AG10803 (cell line): ENCODE measurements around the gene LHFPL3.

Experiments used
- DNase-seq: peaks from one replicate; pipeline ENCODE4 v3.0.0; 2010; ENCODE audit warnings: low read depth
- H3K4me3 ChIP-seq: 2 replicates; pipeline ENCODE4 v1.5.1; 2011; ENCODE audit warnings: mild to moderate bottlenecking, low read length, control low read depth
- TF ChIP-seq, protein P1 (sequence below): conservative IDR thresholded peaks from 2 replicates; pipeline ENCODE4 v1.5.1; 2011; ENCODE audit warnings: mild to moderate bottlenecking, low read length, control low read depth, inconsistent platforms

The LHFPL3 gene

DNA sequence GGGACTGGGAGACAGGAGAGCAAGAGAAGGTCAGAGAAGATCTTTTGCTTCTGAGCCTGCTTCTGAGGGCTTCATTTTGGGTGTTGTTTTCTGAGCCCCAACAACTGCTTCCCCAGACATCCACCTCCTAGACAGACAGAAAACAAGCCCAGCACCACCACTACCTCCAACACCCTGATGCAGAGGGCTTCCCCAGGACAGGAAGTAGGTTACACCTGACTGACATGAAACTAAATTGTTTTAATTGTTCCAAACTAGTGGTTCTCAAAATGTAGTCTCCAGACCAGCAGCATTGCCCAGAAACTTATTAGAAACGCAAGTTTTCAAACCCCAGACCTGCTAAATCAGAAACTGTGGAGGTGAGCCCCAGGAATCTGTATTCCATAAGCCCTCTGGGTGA is 522.0 kb downstream of the LHFPL3 start:
- DNase-seq, result no peak
- TF ChIP-seq, protein P1, sequence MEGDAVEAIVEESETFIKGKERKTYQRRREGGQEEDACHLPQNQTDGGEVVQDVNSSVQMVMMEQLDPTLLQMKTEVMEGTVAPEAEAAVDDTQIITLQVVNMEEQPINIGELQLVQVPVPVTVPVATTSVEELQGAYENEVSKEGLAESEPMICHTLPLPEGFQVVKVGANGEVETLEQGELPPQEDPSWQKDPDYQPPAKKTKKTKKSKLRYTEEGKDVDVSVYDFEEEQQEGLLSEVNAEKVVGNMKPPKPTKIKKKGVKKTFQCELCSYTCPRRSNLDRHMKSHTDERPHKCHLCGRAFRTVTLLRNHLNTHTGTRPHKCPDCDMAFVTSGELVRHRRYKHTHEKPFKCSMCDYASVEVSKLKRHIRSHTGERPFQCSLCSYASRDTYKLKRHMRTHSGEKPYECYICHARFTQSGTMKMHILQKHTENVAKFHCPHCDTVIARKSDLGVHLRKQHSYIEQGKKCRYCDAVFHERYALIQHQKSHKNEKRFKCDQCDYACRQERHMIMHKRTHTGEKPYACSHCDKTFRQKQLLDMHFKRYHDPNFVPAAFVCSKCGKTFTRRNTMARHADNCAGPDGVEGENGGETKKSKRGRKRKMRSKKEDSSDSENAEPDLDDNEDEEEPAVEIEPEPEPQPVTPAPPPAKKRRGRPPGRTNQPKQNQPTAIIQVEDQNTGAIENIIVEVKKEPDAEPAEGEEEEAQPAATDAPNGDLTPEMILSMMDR, result no peak
- H3K4me3 ChIP-seq, result no peak overlapping the region

- TF ChIP-seq, protein P1, result no peak
- no peak overlapping the region for H3K4me3 ChIP-seq
Measured at GRCh38 chr7:104851268-104851667, 522.9 kb downstream of the LHFPL3 start.

DNA sequence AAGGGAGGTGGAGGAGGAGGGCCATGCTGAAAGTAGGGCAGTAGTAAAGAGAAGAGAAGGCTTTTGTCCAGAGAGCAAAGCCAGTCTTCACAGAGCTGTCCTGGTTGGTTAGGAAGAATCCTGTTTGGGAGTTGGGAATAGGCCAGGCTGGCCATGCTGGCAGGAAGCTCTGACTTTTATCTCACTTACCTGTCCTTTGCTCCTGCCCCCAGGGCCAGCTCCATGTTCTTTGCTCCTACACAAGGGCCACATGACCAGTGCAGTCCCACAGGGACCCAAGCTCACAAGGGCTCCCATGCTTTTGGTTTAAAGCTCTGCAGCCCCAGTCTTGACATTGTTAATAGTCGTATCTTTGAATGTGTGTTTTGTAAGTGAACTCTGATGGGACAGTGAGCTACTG is 524.0 kb downstream of the LHFPL3 start:
- TF ChIP-seq, protein P1, result no peak
- no peak for DNase-seq
- H3K4me3 ChIP-seq, result no peak overlapping the region

More at GRCh38 chr7:104851268-104851667, 522.9 kb downstream of the LHFPL3 start:
- DNase-seq, result no peak

DNA sequence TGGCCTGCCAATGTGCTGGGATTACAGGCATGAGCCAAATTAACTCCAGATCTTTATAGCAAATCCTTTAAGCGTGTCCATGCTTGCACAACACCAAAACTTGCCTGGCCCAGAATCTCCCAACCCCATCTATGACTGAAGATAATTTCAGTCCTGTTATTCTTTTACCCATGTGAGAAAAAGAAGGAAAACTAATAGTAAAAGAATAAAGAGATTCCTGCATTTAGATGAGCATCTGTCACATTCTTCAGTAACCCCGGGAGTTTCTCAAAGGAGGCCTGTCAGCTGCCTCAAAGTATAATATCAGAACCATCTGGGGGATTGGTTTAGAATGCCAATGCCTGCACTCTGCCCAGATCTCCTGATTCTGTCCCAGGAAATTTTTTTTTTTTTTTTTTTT is 527.5 kb downstream of the LHFPL3 start:
- DNase-seq, result no peak
- no peak overlapping the region for H3K4me3 ChIP-seq
- TF ChIP-seq, protein P1, result no peak

DNA sequence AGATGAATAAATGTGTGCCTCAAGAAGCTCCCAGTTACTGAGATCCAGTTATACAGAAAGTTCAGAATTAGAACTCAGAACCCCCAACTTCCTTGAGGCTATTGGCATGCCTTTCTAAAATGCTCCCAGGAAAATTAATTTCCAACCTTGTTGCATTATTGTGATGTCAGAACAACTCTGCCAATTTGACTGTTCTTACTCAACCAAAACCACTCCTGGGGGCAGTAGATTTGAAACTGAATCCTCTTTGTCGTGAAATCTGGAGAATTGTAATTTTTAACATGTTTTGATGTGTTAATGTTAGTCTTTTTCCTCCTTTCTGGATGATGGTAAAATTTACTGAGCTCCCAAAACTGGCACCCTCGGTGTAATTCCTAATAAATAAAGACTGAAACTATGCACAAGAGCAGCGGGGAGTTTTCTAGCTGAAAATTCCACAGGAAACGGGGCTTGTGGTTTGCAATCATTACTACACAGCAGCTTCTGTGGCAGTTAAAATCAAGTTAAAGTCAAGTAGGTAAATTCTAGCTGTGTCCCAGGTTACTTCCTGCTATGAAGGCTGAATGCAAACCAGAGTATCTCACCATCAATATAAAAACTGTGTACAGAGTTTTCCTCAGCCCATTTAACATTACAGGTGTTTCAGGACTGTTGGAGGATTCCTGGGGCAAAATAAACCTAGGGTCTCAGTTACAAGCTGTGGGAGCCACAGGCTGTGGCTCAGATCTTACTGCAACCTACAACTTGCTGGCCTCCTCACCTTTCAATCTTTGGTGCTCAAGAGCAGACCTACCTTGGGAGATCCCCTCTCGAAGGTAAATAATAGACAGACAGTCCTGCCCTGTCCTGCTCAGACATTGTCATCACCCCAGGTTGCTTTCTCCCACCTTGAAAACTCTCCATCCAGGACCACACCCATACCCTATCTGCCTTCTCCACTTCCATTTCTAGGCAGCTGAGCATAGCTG is 529.3 kb downstream of the LHFPL3 start:
- H3K4me3 ChIP-seq, result no peak overlapping the region
- TF ChIP-seq, protein P1, result no peak
- no peak for DNase-seq

- TF ChIP-seq, protein P1, result no peak
- DNase-seq, result no peak
- no peak overlapping the region for H3K4me3 ChIP-seq
Measured at GRCh38 chr7:104859754-104860426, 531.5 kb downstream of the LHFPL3 start.
